ENCODE measurements around the gene ARVCF.

Gene ARVCF

GRCh38 chr22:20054034-20054427, 37.4 kb upstream of the ARVCF start:
- no peak for DNase-seq (ENCODE audit: low read depth)

- no peak for DNase-seq (ENCODE audit: low read depth)
These were observed 36.9 kb upstream of the ARVCF start for GRCh38 chr22:20053407-20054033.

- no peak for DNase-seq (ENCODE audit: low read depth)
These were observed 36.0 kb upstream of the ARVCF start for GRCh38 chr22:20052309-20053259.

GRCh38 chr22:20051927-20052308, 35.3 kb upstream of the ARVCF start:
- DNase-seq (ENCODE audit: low read depth) = no peak

- no peak for DNase-seq (ENCODE audit: low read depth)
These were observed 30.1 kb upstream of the ARVCF start for GRCh38 chr22:20046730-20047129.

GRCh38 chr22:20044495-20045151, 28.0 kb upstream of the ARVCF start:
- DNase-seq (ENCODE audit: low read depth) = no peak

- no peak for DNase-seq (ENCODE audit: low read depth)
These were observed 27.3 kb upstream of the ARVCF start for GRCh38 chr22:20043997-20044342.

GRCh38 chr22:20043057-20043996, 26.7 kb upstream of the ARVCF start:
- no peak for DNase-seq (ENCODE audit: low read depth)

GRCh38 chr22:20040327-20041200, 23.9 kb upstream of the ARVCF start:
- no peak for DNase-seq (ENCODE audit: low read depth)

GRCh38 chr22:20039683-20040325, 23.2 kb upstream of the ARVCF start:
- no peak for DNase-seq (ENCODE audit: low read depth)

GRCh38 chr22:20038574-20038973, 22.0 kb upstream of the ARVCF start:
- no peak for DNase-seq (ENCODE audit: low read depth)

- DNase-seq (ENCODE audit: low read depth) = no peak
These were observed 20.8 kb upstream of the ARVCF start for GRCh38 chr22:20037419-20037818.

- DNase-seq (ENCODE audit: low read depth) = no peak
These were observed 20.1 kb upstream of the ARVCF start for GRCh38 chr22:20036535-20037392.

GRCh38 chr22:20036084-20036482, 19.5 kb upstream of the ARVCF start:
- DNase-seq (ENCODE audit: low read depth) = no peak

- no peak for DNase-seq (ENCODE audit: low read depth)
These were observed 18.9 kb upstream of the ARVCF start for GRCh38 chr22:20035375-20036083.

- no peak for DNase-seq (ENCODE audit: low read depth)
These were observed 17.5 kb upstream of the ARVCF start for GRCh38 chr22:20034143-20034542.

- no peak for DNase-seq (ENCODE audit: low read depth)
These were observed 16.6 kb upstream of the ARVCF start for GRCh38 chr22:20033045-20033706.

GRCh38 chr22:20032407-20032991, 15.9 kb upstream of the ARVCF start:
- DNase-seq (ENCODE audit: low read depth) = no peak

All from EH (cell line).